Heart left ventricle (tissue), 16 donors: ENCODE measurements around the gene NR5A2. TPM values are rescaled to one million over a fixed set of nuclear protein-coding genes. Genes with fewer than 3 reads are reported as not detected.

Experiments
- ATAC-seq, 4 donors: fragments of 200-7000 bp; cut with Tn5 transposase; one replicate each; pipeline ENCODE4 v1.9.1; 2020 to 2022; ENCODE audit warnings: moderate library complexity in 4 of 4, mild to moderate bottlenecking in 3 of 4, moderate number of reproducible peaks in 1 of 4
- DNase-seq, 5 donors: peaks; one replicate each; pipeline ENCODE4 v3.0.0-alpha.2; 2020
- H3K27ac ChIP-seq, 12 donors: fragments of 200-600 bp; sonication (generic) in 4 of 12; one replicate each; pipeline versions ENCODE4 v1.5.0 to v1.8.0; 2016 to 2022; ENCODE audit warnings: mild to moderate bottlenecking in 2 of 12
- H3K27me3 ChIP-seq, 9 donors: fragments of 200-600 bp; sonication (generic) in 2 of 9; one replicate each; pipeline versions ENCODE4 v1.5.1 to v1.8.0; 2016 to 2022; ENCODE audit warnings: mild to moderate bottlenecking in 3 of 9
- H3K36me3 ChIP-seq, 9 donors: fragments of 200-600 bp; sonication (generic) in 2 of 9; one replicate each; pipeline versions ENCODE4 v1.5.0 to v1.8.0; 2018 to 2022; ENCODE audit warnings: mild to moderate bottlenecking in 2 of 9
- H3K4me1 ChIP-seq, 12 donors: fragments of 200-600 bp; sonication (generic) in 4 of 12; one replicate each; pipeline versions ENCODE4 v1.5.0 to v1.8.0; 2016 to 2022; ENCODE audit warnings: mild to moderate bottlenecking in 3 of 12
- H3K4me3 ChIP-seq, 12 donors: fragments of 200-600 bp; sonication (generic) in 4 of 12; one replicate each; pipeline versions ENCODE4 v1.5.0 to v1.8.0; 2017 to 2022; ENCODE audit warnings: mild to moderate bottlenecking in 9 of 12, moderate library complexity in 4 of 12
- H3K9me3 ChIP-seq, 12 donors: fragments of 200-600 bp; sonication (generic) in 4 of 12; one replicate each; pipeline versions ENCODE4 v1.5.0 to v1.8.0; 2016 to 2022; ENCODE audit warnings: mild to moderate bottlenecking in 1 of 12
- POLR2A ChIP-seq, 2 donors: fragments of 450-650 bp; IDR thresholded peaks; one replicate each; pipeline ENCODE4 v1.6.1; 2017; ENCODE audit warnings: antibody characterized with exemption in 2 of 2, mild to moderate bottlenecking in 2 of 2, moderate library complexity in 2 of 2
- WGBS, 4 donors: extraction: QIAGEN DNeasy Blood & Tissue Kit in 2 of 4; methylation state at CpG; one replicate each; pipeline versions ENCODE4 v1.1.5 to v1.1.7; 2013 to 2018; 5-methylcytosine and 5-hydroxymethylcytosine counted together
- intact Hi-C, 10 donors: fragments of 100-400 bp; cut with DNase I; formaldehyde crosslinking; loops; one replicate each; pipeline versions ENCODE4 v1.11.1 to v1.14.2; 2022
- polyA plus RNA-seq, 2 donors: library from polyadenylated mRNA; stranded (reverse); fragments of 200-250 nt; gene quantifications; one replicate each; pipeline ENCODE4 v1.2.3, GENCODE V29; 2013
- total RNA-seq, 9 donors: library from RNA; depleted of rRNA in 2 of 9; stranded (reverse); fragments of >200 nt in 2 of 9; fragmentation: NEBNext Ultra II Directional in 3 of 9; extraction: Animal tissue kit (Norgen Biotek cat#: 25700) in 3 of 9; gene quantifications; one replicate each; pipeline versions ENCODE4 v1.1.0 to v1.2.4, GENCODE V29; 2016 to 2023
- TF ChIP-seq, protein P1 (sequence below), 12 donors: fragments of 200-600 bp; sonication (generic) in 4 of 12; IDR thresholded peaks; one replicate each; pipeline versions ENCODE4 v1.5.0 to v1.8.0; 2018 to 2022; ENCODE audit warnings: antibody characterized with exemption in 12 of 12, mild to moderate bottlenecking in 5 of 12
- donor health status: ischemic (EF 13 %, LVEDD 7.1; RV severe dilation, severe dysfunction).
- donor health status: healthy with polysubstance abuse.
- donor health status: DM: no; HTN: yes; CAD: no.
- donor health status: DM: no; HTN: no; CAD: no.
- donor health status: ischemic (EF 25% LVEDD 6.9; RV normal size, moderate dysfunction).
- donor health status: ischemic (EF 25% LVEDD 5.7; RV mildly dilated, moderate dysfunction).
- donor health status: healthy.
- donor health status: DM: yes; HTN: yes; CAD: no.
- donor health status: ischemic (EF 35%, LVEDD 5.7; RV mildly dilated, moderate dysfunction).
- donor health status: nonischemic (EF 11% LVEDD 7.7; RV severe dilation, severe dysfunction).
- donor health status: DM: yes; HTN: yes; CAD: no.
- donor health status: PGD.
- donor health status: ischemic (EF 29% LVEDD 5.4; RV normal size, mild dysfunction).
- donor health status: nonischemic (EF 23%, LVEDD 6.1; RV moderate dilation, normal function).

NR5A2 gene
- total and polyA plus RNA-seq, 11 donors, result 0.30 to 2.7 (median 1.0) TPM

DNA sequence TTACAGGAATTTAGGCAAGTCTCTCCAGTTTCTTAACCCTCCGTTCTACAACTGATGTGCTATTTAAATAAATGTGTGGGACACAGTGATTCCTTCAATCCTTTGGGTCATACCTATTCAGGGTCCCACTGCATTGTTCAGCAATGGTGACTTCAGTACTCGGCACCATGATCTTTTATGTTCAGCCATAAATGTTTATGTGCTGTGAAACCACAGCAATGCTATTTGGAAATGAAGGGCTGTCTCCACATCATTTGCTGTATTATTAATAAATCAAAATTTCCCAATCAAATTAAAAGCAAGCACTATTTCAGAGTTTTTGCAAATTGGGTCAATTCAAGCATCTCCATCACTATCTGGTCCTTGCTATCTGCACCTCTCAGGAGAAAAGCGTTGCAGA, 84.8 kb downstream of the NR5A2 start:
- Histone ChIP-seq H3K4me3 (no peak overlapping the region), H3K36me3 (no peaks in the 10 kb centered on the region), H3K27ac (no peak overlapping the region), H3K4me1 (no peaks in the 10 kb centered on the region), H3K9me3 (no peaks in the 10 kb centered on the region), H3K27me3 (no peaks in the 10 kb centered on the region)
- ATAC-seq, result no peak
- TF ChIP-seq POLR2A (IDR thresholded peaks at IDR 0.05), result no peak
- TF ChIP-seq, protein P1, sequence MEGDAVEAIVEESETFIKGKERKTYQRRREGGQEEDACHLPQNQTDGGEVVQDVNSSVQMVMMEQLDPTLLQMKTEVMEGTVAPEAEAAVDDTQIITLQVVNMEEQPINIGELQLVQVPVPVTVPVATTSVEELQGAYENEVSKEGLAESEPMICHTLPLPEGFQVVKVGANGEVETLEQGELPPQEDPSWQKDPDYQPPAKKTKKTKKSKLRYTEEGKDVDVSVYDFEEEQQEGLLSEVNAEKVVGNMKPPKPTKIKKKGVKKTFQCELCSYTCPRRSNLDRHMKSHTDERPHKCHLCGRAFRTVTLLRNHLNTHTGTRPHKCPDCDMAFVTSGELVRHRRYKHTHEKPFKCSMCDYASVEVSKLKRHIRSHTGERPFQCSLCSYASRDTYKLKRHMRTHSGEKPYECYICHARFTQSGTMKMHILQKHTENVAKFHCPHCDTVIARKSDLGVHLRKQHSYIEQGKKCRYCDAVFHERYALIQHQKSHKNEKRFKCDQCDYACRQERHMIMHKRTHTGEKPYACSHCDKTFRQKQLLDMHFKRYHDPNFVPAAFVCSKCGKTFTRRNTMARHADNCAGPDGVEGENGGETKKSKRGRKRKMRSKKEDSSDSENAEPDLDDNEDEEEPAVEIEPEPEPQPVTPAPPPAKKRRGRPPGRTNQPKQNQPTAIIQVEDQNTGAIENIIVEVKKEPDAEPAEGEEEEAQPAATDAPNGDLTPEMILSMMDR (IDR thresholded peaks at IDR 0.05), result no peak
- intact Hi-C loops, result no loop called here
- DNase-seq, result no peak
- WGBS, 4 donors, result 91 to 92% (median 92%) methylated on average over 3 of the region's 3 CpGs

DNA sequence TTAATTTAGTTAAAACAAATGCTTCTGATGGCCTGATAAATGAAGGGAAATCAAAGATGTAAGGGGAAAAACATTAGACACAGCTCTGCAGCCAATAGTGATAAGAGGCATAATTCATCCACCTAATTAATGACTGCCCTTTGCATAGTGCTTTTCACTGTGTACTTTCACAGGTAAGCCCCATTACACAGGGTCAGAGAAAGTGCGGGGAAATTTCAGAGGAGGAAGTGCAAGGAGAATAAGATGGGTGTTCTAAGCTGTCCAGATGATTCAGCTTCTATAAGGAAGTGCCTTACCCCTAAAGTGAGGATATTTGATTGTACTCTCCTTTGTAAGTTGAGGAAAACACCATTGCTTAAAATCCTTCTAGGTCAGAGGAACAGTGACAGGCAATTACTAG, 88.0 kb downstream of the NR5A2 start:
- TF ChIP-seq, protein P1 (IDR thresholded peaks at IDR 0.05), result no peak
- TF ChIP-seq POLR2A (IDR thresholded peaks at IDR 0.05), result no peak
- H3K4me1 ChIP-seq, result no peaks in the 10 kb centered on the region
- H3K4me3 ChIP-seq, result no peak overlapping the region
- WGBS, 4 donors, result 86 to 96% (median 89%) methylated on average over 1 of the region's 1 CpG
- H3K27ac ChIP-seq, result no peak overlapping the region
- H3K36me3 ChIP-seq, result no peaks in the 10 kb centered on the region
- ATAC-seq (no peak), DNase-seq (no peak)
- H3K27me3 ChIP-seq, result no peaks in the 10 kb centered on the region
- intact Hi-C loops, result no loop called here
- H3K9me3 ChIP-seq, result no peaks in the 10 kb centered on the region

DNA sequence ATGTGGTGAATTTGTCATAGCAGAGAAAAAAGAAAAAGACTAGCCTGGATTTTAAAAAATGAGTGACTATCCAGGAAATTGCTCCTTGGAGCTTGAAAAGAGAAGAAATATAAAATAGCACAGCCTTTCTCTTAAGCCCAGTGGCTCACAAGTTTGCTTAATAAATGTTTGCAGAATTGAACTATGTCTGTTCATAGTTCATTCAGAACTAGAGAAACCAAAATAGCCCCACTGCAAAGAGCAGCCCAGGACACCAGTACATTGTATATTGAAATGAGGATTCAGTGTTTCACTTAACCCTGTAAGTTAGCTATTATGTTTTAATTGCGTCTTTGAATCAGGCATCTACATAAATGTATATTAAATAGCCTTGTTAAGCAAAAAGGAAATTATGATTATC, 88.8 kb downstream of the NR5A2 start:
- 94 to 100% (median 96%) methylated on average over 1 of the region's 1 CpG for WGBS, 4 donors
- Histone ChIP-seq H3K4me1 (peaks cover 0 to 2% (median 0%) of the 10 kb centered on the region in 12 donors), H3K27me3 (no peaks in the 10 kb centered on the region), H3K27ac (no peak overlapping the region), H3K9me3 (no peaks in the 10 kb centered on the region), H3K4me3 (no peak overlapping the region), H3K36me3 (no peaks in the 10 kb centered on the region)
- TF ChIP-seq, protein P1 (IDR thresholded peaks at IDR 0.05), result no peak
- TF ChIP-seq POLR2A (IDR thresholded peaks at IDR 0.05), result no peak
- ATAC-seq (no peak), DNase-seq (no peak)
- intact Hi-C loops, result no loop called here

DNA sequence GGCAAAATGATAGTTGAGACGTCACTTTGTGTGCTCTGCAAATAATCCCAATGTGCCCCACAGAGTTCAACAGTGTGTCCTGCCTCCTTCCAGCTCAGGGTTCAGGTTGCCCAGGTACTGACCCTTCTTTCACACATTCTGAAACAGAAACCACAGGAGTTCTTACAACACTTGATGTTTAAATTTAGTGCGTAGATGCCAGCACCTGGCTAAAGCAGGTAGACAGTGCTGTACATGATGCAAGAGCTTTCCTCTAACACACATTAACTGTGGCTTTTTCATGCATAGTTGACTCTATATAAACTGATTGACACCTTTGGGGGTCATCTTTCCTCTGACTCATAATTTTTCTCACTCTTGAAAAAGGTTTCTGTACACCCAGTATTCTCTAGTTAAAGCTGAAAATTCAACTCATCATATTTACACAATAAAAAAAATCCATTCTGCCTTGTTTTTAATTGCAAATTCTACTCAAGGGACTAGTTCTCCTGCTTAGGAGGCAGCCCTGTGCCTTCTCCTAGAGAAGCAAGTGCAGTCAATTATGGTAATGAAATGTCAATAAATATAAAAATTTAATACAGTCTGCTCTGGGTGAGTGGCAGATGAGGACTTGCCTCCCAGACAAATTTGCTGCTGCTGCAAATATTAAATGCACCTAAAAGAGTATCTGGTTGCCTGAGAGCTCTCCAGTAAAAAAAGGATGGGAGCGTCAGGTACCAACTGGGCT, 91.4 kb downstream of the NR5A2 start:
- H3K36me3 ChIP-seq, result no peaks in the 10 kb centered on the region
- no peak overlapping the region for H3K4me3 ChIP-seq
- no peaks in the 10 kb centered on the region for H3K9me3 ChIP-seq
- H3K4me1 ChIP-seq, result peaks cover 0 to 4% (median 0%) of the 10 kb centered on the region in 12 donors
- no peak for DNase-seq
- ATAC-seq, result no peak
- 67 to 95% (median 94%) methylated on average over 3 of the region's 3 CpGs for WGBS, 4 donors
- no peak overlapping the region for H3K27ac ChIP-seq
- no peaks in the 10 kb centered on the region for H3K27me3 ChIP-seq
- no peak for TF ChIP-seq POLR2A (IDR thresholded peaks at IDR 0.05)
- TF ChIP-seq, protein P1 (IDR thresholded peaks at IDR 0.05), result no peak
- intact Hi-C loops, result no loop called here
